HuH-7.5 (cell line): ENCODE data around the gene R3HCC1L.

Experiments
- DNase-seq: peaks from one replicate; pipeline ENCODE4 v3.0.0; 2011; ENCODE audit warnings: low spot score

Gene R3HCC1L

GRCh38 chr10:98276311-98276710 is 141.9 kb downstream of the R3HCC1L start:
- no peak for DNase-seq

GRCh38 chr10:98285416-98285815 is 151.0 kb downstream of the R3HCC1L start:
- no peak for DNase-seq

DNA sequence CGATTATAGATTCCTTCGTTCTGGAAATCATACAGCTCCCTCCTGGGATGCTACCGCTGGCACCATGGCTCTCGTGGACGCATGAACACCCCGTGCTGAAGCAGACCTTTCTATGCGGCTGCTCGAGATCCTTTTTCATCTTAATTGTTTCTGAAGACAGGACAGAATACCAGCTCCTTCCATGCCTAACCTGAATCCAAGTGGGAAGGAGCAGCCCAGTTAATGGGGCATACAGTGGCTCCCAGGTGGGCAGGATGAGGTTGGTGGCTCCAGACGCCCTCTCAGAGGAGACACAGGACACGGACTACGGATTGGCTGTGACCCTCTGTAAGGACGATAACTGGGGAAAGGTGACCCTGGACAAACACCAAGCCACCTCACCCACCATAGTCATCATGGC is 152.0 kb downstream of the R3HCC1L start:
- DNase-seq, result no peak

DNA sequence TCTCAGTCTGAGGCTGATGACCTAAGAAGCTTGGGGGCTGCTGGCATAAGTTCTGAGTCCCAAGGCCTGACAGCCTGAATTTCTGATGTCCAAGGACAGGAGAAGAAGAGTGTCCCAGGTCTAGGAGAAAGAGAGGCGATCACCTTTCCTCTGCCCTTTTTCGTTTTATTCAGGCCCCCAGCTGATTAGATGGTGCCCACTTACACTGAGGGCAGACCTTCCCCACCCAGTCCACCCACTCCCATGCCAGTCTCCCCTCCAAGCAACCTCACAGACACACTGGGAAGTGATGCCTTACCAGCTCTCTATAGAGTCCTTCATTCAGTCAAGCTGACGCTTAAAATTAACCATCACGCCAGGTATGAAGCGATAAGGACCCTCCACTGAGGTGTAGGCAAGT is 152.9 kb downstream of the R3HCC1L start:
- DNase-seq, result no peak

GRCh38 chr10:98289802-98290209 is 155.3 kb downstream of the R3HCC1L start:
- DNase-seq, result no peak

- no peak for DNase-seq
These were observed 158.5 kb downstream of the R3HCC1L start for GRCh38 chr10:98292971-98293370.

DNA sequence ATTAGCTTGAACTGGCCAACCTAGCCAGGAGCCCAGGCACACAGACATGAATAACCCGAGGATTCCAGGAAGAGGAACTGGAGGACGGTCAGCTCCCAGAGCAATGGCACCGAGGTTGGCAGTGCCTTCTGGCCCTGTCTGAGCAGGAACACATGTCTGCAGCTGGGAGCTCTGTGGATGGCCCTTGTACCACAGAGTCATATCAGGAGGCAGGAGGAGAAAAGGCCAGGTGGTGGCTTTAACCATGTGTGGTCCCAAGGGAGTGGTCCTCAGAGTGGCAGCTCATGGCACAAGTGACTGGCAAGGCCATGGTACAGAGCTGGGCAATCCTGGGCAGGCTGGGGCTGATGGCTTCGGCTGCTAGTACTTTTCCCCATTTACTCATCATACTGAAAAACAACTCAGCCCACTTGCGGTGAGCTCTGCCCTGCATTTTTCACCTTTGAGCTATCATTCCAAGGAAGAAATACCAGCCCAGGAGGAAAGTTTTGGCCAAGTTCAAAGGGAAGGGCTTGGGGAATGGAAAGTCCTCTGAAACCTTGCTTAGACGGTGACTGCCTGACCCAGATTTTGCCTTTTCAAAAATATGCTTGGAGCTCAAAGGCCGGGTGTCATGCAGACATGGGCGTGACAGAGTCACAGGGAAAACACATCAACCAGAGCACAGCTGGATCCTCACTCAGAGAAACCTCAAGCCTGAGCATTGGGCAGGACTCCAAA is 159.3 kb downstream of the R3HCC1L start:
- no peak for DNase-seq

- DNase-seq, result no peak
These were observed 159.8 kb downstream of the R3HCC1L start for GRCh38 chr10:98294270-98294627.
